Measurements from ENCODE around the gene MYO10. TPM values are rescaled to one million over a fixed set of nuclear protein-coding genes. Genes with fewer than 3 reads are reported as not detected.

Gene MYO10
- total and polyA plus RNA-seq, 2 of the 8 experiments (the other 6 are each of a cell fraction or from before 2014, with no cell fraction given), result 21.5 to 107 TPM

GRCh38 chr5:16849775-16850174 is 86.3 kb downstream of the MYO10 start:
- Histone ChIP-seq H3K4ac (replicated peaks; ENCODE audit: insufficient read length, low read depth, low read length) (no peak overlapping the region), H3K27ac (ENCODE audit: low read depth, low read length) (no peak overlapping the region), H3K23ac (ENCODE audit: insufficient read length) (no peak overlapping the region), H2BK12ac (ENCODE audit: low read depth, low read length) (no peak overlapping the region), H4K20me1 (replicated peaks in 1 of 2; ENCODE audit: control insufficient read depth in 1 of 2, insufficient read depth in 2 of 2, low read length in 2 of 2) (peaks cover 0 to 2% of the 10 kb centered on the region in 2 experiments), H2BK5ac (ENCODE audit: low read depth, low read length) (no peak overlapping the region), H2BK20ac (ENCODE audit: low read length) (no peak overlapping the region), H3K4me2 (ENCODE audit: insufficient read depth in 1 of 2, low read depth in 2 of 2, low read length in 2 of 2) (no peak overlapping the region), H4K8ac (ENCODE audit: extremely low read depth, insufficient read depth, low read length) (no peak overlapping the region), H3K14ac (ENCODE audit: insufficient read length) (no peak overlapping the region), H2AK5ac (ENCODE audit: low read depth, low read length) (no peak overlapping the region), H3K27me3 (replicated peaks in 1 of 4; ENCODE audit: control insufficient read depth in 3 of 4, extremely low read depth in 1 of 4, insufficient read depth in 3 of 4, low read length in 3 of 4) (no peaks in the 10 kb centered on the region), H3K56ac (replicated peaks; ENCODE audit: insufficient read length, low read depth, low read length) (no peak overlapping the region), H2BK120ac (replicated peaks; ENCODE audit: low read depth, low read length) (no peak overlapping the region), H3K79me1 (ENCODE audit: low read depth, low read length) (no peaks in the 10 kb centered on the region), H3K9ac (replicated peaks in 1 of 4; ENCODE audit: extremely low read depth in 1 of 4, low read depth in 3 of 4, low read length in 3 of 4) (no peak overlapping the region), H2BK15ac (ENCODE audit: low read length) (no peak overlapping the region), H4K91ac (replicated peaks; ENCODE audit: insufficient read length, low read length) (no peak overlapping the region), H3K18ac (ENCODE audit: extremely low read depth, low read length) (no peak overlapping the region), H2AFZ (ENCODE audit: low read length) (no peak overlapping the region), H4K5ac (ENCODE audit: insufficient read length, low read depth, low read length) (no peak overlapping the region), H3K4me1 (replicated peaks in 1 of 4; ENCODE audit: control insufficient read depth in 3 of 4, insufficient read depth in 4 of 4, low read length in 3 of 4) (peaks cover 0 to 9% (median 0%) of the 10 kb centered on the region in 4 experiments; a peak in 2 of 7 replicates), H3K4me3 (ENCODE audit: extremely low read depth in 1 of 4, insufficient read depth in 2 of 4, low read depth in 3 of 4, low read length in 4 of 4) (no peak overlapping the region), H3K79me2 (ENCODE audit: control insufficient read depth in 1 of 2, insufficient read depth in 2 of 2, low read length in 2 of 2) (no peaks in the 10 kb centered on the region; a peak in 1 of 4 replicates), H3K36me3 (ENCODE audit: control insufficient read depth in 2 of 4, insufficient read depth in 4 of 4, low read length in 3 of 4) (no peaks in the 10 kb centered on the region), H3K23me2 (ENCODE audit: low read depth, low read length) (no peaks in the 10 kb centered on the region), H3K9me3 (ENCODE audit: insufficient read depth in 2 of 2, low read depth in 1 of 2, low read length in 1 of 2) (no peaks in the 10 kb centered on the region)
- ChIA-PET CTCF (ENCODE audit: partially characterized antibody) (interaction anchor here (1.2 kb wide), 1 partner anchor 341 kb away, joined by 3 read pairs; no protein-coding TSS in a partner anchor), POLR2A (ENCODE audit: partially characterized antibody) (interaction anchor here (0.7 kb wide), 1 partner anchor 192 kb away, joined by 3 read pairs; no protein-coding TSS in a partner anchor)
- FAIRE-seq (no peak), DNase-seq (ENCODE audit: low read depth in 1 of 2, low spot score in 2 of 2) (no peak)
- WGBS, 2 experiments (ENCODE audit: extremely low coverage in 1 of 2, insufficient coverage in 1 of 2, insufficient read length in 1 of 2, insufficient replicate concordance in 2 of 2, low coverage in 1 of 2, low lambda C conversion rate in 2 of 2, missing lambda C conversion rate in 1 of 2), result 90% methylated on average over 4 of the region's 4 CpGs; no CpG with 5 or more reads in 1 of the 2 experiments
- TF ChIP-seq SIN3A (conservative IDR thresholded peaks at IDR 0.05 in 1 of 2, IDR thresholded peaks at IDR 0.05 in 1 of 2; ENCODE audit: low read depth in 1 of 2, low read length in 2 of 2) (no peak), SP2 (IDR thresholded peaks at IDR 0.05; ENCODE audit: low read length) (no peak), TEAD4 (IDR thresholded peaks at IDR 0.05; ENCODE audit: low read depth, low read length) (no peak), POLR2A (IDR thresholded peaks at IDR 0.05; ENCODE audit: control extremely low read depth in 1 of 2, low read depth in 2 of 2, low read length in 2 of 2) (no peak), SIX5 (IDR thresholded peaks at IDR 0.05; ENCODE audit: low read depth, low read length) (no peak), BRCA1 (IDR thresholded peaks at IDR 0.05; ENCODE audit: low read depth, low read length) (no peak), JUN (IDR thresholded peaks at IDR 0.05; ENCODE audit: low read depth, low read length) (no peak), JUND (IDR thresholded peaks at IDR 0.05; ENCODE audit: low read length) (no peak), SUZ12 (IDR thresholded peaks at IDR 0.05; ENCODE audit: low read length) (no peak), E2F6 (IDR thresholded peaks at IDR 0.05) (no peak), BCL11A (IDR thresholded peaks at IDR 0.05; ENCODE audit: low read depth in 2 of 2, low read length in 2 of 2) (no peak), RNF2 (IDR thresholded peaks at IDR 0.05; ENCODE audit: borderline replicate concordance, low read depth, low read length, missing control alignments, poor library complexity, severe bottlenecking) (no peak), GTF2F1 (IDR thresholded peaks at IDR 0.05; ENCODE audit: borderline replicate concordance, low read depth, low read length) (no peak), KDM1A (IDR thresholded peaks at IDR 0.05; ENCODE audit: borderline replicate concordance, low read length) (no peak)
